GM12878 (cell line): ENCODE results near the gene FANCI. TPM values are rescaled to one million over a fixed set of nuclear protein-coding genes. Genes with fewer than 3 reads are reported as not detected.

Source experiments
- ATAC-seq: fragments of 200-7000 bp; cut with Tn5 transposase; 3 replicates; pipeline ENCODE4 v1.9.1; 2020; ENCODE audit warnings: mild to moderate bottlenecking, moderate library complexity
- BruUV-seq: library from RNA; stranded (reverse); fragments of 400-500 nt; replicated peaks from 2 replicates; lab custom pipeline; 2021; lab: Mats Ljungman, UMichigan
- CTCF ChIA-PET: fragments of 300-600 bp; sonication (Branson Sonifier 250); formaldehyde crosslinking; extraction: SDS; loops from one replicate; lab custom pipeline; 2021; ENCODE audit warnings: inconsistent platforms; lab: Yijun Ruan, JAX
- POLR2A ChIA-PET: fragments of 350-600 bp; formaldehyde crosslinking; extraction: SDS; loops from one replicate; lab custom pipeline; 2021; ENCODE audit warnings: inconsistent platforms; lab: Charles Lee
- RAD21 ChIA-PET: fragments of 300-600 bp; sonication (Branson Sonifier 250); formaldehyde crosslinking; loops from one replicate; lab custom pipeline; 2023; ENCODE audit warnings: antibody characterized with exemption; ENCODE audit not compliant: unreplicated experiment; lab: Charles Lee
- SMC1A ChIA-PET: fragments of 300-600 bp; sonication (Branson Sonifier 250); formaldehyde crosslinking; loops from one replicate; lab custom pipeline; 2023; ENCODE audit not compliant: unreplicated experiment, uncharacterized antibody; lab: Charles Lee
- DNase-seq: peaks from one replicate; pipeline ENCODE4 v3.0.0-alpha.2; 2011; ENCODE audit warnings: low read depth, low spot score
- FAIRE-seq: peaks from 3 replicates; lab custom pipeline; 2011; peaks lifted over from hg19 to GRCh38; lab: Jason Lieb, UNC
- H2AFZ ChIP-seq: 2 replicates; pipeline ENCODE4 v1.6.0; 2011; ENCODE audit warnings: low read depth, low read length, control low read depth; ENCODE audit not compliant: control insufficient read depth
- H3K27ac ChIP-seq: 2 replicates; pipeline ENCODE4 v1.5.1; 2011; ENCODE audit warnings: control low read depth; ENCODE audit not compliant: control insufficient read depth, insufficient read depth
- H3K27me3 ChIP-seq, 2 experiments: replicated peaks in 1 of 2; 2 replicates each; pipeline versions ENCODE4 v1.6.0 to v1.6.1; 2011; ENCODE audit warnings: low read length in 1 of 2; ENCODE audit not compliant: control insufficient read depth in 2 of 2, insufficient read depth in 2 of 2
- H3K36me3 ChIP-seq, 2 experiments: 2 replicates each; pipeline ENCODE4 v1.5.1; 2011; ENCODE audit warnings: low read length in 1 of 2; ENCODE audit not compliant: control insufficient read depth in 2 of 2, insufficient read depth in 2 of 2
- H3K4me1 ChIP-seq: 2 replicates; pipeline ENCODE4 v1.6.1; 2011; ENCODE audit warnings: mild to moderate bottlenecking, low read length, moderate library complexity, mixed read lengths; ENCODE audit not compliant: control insufficient read depth, insufficient read depth
- H3K4me2 ChIP-seq: 2 replicates; pipeline ENCODE4 v1.6.0; 2011; ENCODE audit warnings: control low read depth; ENCODE audit not compliant: control insufficient read depth, insufficient read depth
- H3K4me3 ChIP-seq: fragments of 200-600 bp; sonication (generic); 2 replicates; pipeline ENCODE4 v1.5.1; 2016
- H3K79me2 ChIP-seq: 2 replicates; pipeline ENCODE4 v1.6.0; 2011; ENCODE audit warnings: low read length; ENCODE audit not compliant: control insufficient read depth, insufficient read depth
- H3K9ac ChIP-seq: 2 replicates; pipeline ENCODE4 v1.8.0; 2011; ENCODE audit warnings: low read length, control low read depth, mixed read lengths; ENCODE audit not compliant: control insufficient read depth, insufficient read depth
- H3K9me3 ChIP-seq: replicated peaks from 3 replicates; pipeline ENCODE4 v1.5.1; 2011; ENCODE audit warnings: mild to moderate bottlenecking, low read length; ENCODE audit not compliant: control insufficient read depth, insufficient read depth
- H4K20me1 ChIP-seq: 2 replicates; pipeline ENCODE4 v1.6.0; 2011; ENCODE audit not compliant: control insufficient read depth, insufficient read depth
- ATF7 ChIP-seq: fragments of 450-650 bp; IDR thresholded peaks from 2 replicates; pipeline ENCODE4 v1.6.1; 2016; ENCODE audit warnings: low read depth, mild to moderate bottlenecking
- BHLHE40 ChIP-seq, 2 experiments: fragments of 450-650 bp in 1 of 2; IDR thresholded peaks; 2 replicates each; pipeline ENCODE4 v1.6.1; 2011 to 2017; ENCODE audit warnings: low read depth in 2 of 2, borderline replicate concordance in 1 of 2, improper control_type of control experiment in 1 of 2, low read length in 1 of 2, mild to moderate bottlenecking in 1 of 2
- MLLT1 ChIP-seq: fragments of 450-650 bp; IDR thresholded peaks from 2 replicates; pipeline ENCODE4 v1.6.1; 2016; ENCODE audit warnings: mild to moderate bottlenecking
- MXI1 ChIP-seq: fragments of 150-350 bp; IDR thresholded peaks from 2 replicates; pipeline ENCODE4 v1.6.1; 2011; ENCODE audit warnings: low read depth, mild to moderate bottlenecking, inconsistent platforms, low read length, improper control_type of control experiment
- NBN ChIP-seq: fragments of 450-650 bp; IDR thresholded peaks from 2 replicates; pipeline ENCODE4 v1.6.1; 2016
- PAX8 ChIP-seq: fragments of 450-650 bp; IDR thresholded peaks from 2 replicates; pipeline ENCODE4 v1.6.1; 2017; ENCODE audit warnings: mild to moderate bottlenecking, moderate library complexity
- POLR2AphosphoS2 ChIP-seq: IDR thresholded peaks from 2 replicates; pipeline ENCODE4 v1.6.1; 2011; ENCODE audit warnings: low read depth, mild to moderate bottlenecking, low read length, improper control_type of control experiment, moderate library complexity
- RAD51 ChIP-seq: fragments of 450-650 bp; IDR thresholded peaks from 2 replicates; pipeline ENCODE4 v1.6.1; 2016; ENCODE audit warnings: moderate library complexity, mild to moderate bottlenecking, inconsistent platforms
- RELA ChIP-seq: fragments of 450-650 bp; IDR thresholded peaks from 2 replicates; pipeline ENCODE4 v1.8.0; 2014; ENCODE audit warnings: borderline replicate concordance; ENCODE audit not compliant: partially characterized antibody
- SKIL ChIP-seq: fragments of 450-650 bp; IDR thresholded peaks from 2 replicates; pipeline ENCODE4 v1.6.1; 2017; ENCODE audit warnings: mild to moderate bottlenecking, low read depth, inconsistent platforms; ENCODE audit not compliant: poor library complexity, severe bottlenecking
- STAT1 ChIP-seq: fragments of 450-650 bp; conservative IDR thresholded peaks from 2 replicates; pipeline ENCODE4 v1.6.1; 2014; ENCODE audit warnings: antibody characterized with exemption, mild to moderate bottlenecking
- ZNF274 ChIP-seq: IDR thresholded peaks from one replicate; pipeline ENCODE4 v1.8.0; 2011; ENCODE audit not compliant: insufficient read length, insufficient read depth
- WGBS: methylation state at CpG from one replicate; pipeline ENCODE4 v1.1.6; 2016; ENCODE audit warnings: low lambda C conversion rate; ENCODE audit not compliant: insufficient replicate concordance, insufficient coverage; ENCODE audit errors: missing lambda C conversion rate; 5-methylcytosine and 5-hydroxymethylcytosine counted together
- in situ Hi-C: fragments of 300-500 bp; cut with MboI; formaldehyde crosslinking; loops from 9 replicates; pipeline ENCODE4 v1.14.3; 2018; ENCODE audit warnings: mixed read lengths
- intact Hi-C: fragments of 100-400 bp; cut with micrococcal nuclease; formaldehyde crosslinking; loops from one replicate; pipeline ENCODE4 v1.14.2; 2022; ENCODE audit not compliant: unreplicated experiment
- polyA plus RNA-seq, 11 experiments: library from polyadenylated mRNA; depleted of rRNA in 4 of 11; unstranded in 6 of 11; stranded (reverse) in 5 of 11; fragments of >200 nt; fragmentation: Nextera tagmentation in 4 of 11; fragmentation: Illumina TruSeq in 1 of 11; extraction: Ambion mirVana in 4 of 11; extraction: Trizol in 1 of 11; gene quantifications; 1 replicate in 1 of 11; 2 replicates in 10 of 11; pipeline versions ENCODE4 v1.2.1 to v1.2.3, GENCODE V29; 2011 to 2016; ENCODE audit warnings: inconsistent platforms in 2 of 11, missing spikeins in 2 of 11, low read depth in 1 of 11
- total RNA-seq, 4 experiments: library from RNA; depleted of rRNA in 3 of 4; stranded (reverse); fragments of >200 nt in 3 of 4; fragmentation: Illumina TruSeq in 1 of 4; extraction: Trizol in 1 of 4; gene quantifications; 2 replicates each; pipeline versions ENCODE4 v1.2.1 to v1.2.3, GENCODE V29; 2013 to 2021

The FANCI gene
- total and polyA plus RNA-seq, 10 of the 15 experiments (the other 5 are each of a cell fraction or from before 2014, with no cell fraction given) = 38.1 to 129 (median 82.4) TPM

- TF ChIP-seq SKIL (no peak), STAT1 (no peak), RELA (no peak), MLLT1 (no peak), POLR2AphosphoS2 (no peak), ZNF274 (no peak), MXI1 (no peak)
- TF ChIP-seq, all 136 proteins: peak for 0
Measured at GRCh38 chr15:89345248-89345647, 101.5 kb downstream of the FANCI start (continued).

GRCh38 chr15:89346516-89347231, 102.9 kb downstream of the FANCI start:
- SMC1A ChIA-PET = interaction anchor here (0.8 kb wide), 1 partner anchor 62 kb away, joined by 3 read pairs; no protein-coding TSS in a partner anchor
- WGBS = 41% methylated on average over 10 of the region's 10 CpGs
- CTCF ChIA-PET = interaction anchor here (5.4 kb wide), 1 partner anchor 11 kb away, joined by 33 read pairs; no protein-coding TSS in a partner anchor
- TF ChIP-seq PAX8 (no peak), BHLHE40 (IDR thresholded peaks at IDR 0.05; ENCODE audit: borderline replicate concordance in 1 of 2, low read depth in 2 of 2, low read length in 1 of 2) (no peak), NBN (no peak), RAD51 (no peak), ATF7 (no peak)
- H3K79me2 ChIP-seq = no peaks in the 10 kb centered on the region
- in situ Hi-C loops = no loop called here
- RAD21 ChIA-PET = interaction anchor here (0.7 to 2.0 kb wide), 2 partner anchors 12 to 140 kb away, joined by 3 to 6 read pairs; no protein-coding TSS in a partner anchor
- no peak; the same call in 2 of the 3 replicates for ATAC-seq
- POLR2A ChIA-PET = no interaction called here
- H3K4me3 ChIP-seq = no peak overlapping the region
- H2AFZ ChIP-seq = no peak overlapping the region
- no peak overlapping the region for H3K4me2 ChIP-seq
- H3K9me3 ChIP-seq = no peaks in the 10 kb centered on the region
- no peaks in the 10 kb centered on the region for H3K4me1 ChIP-seq
- no peak overlapping the region for H3K27ac ChIP-seq
- BruUV-seq = no TSS peak
- no peaks in the 10 kb centered on the region for H4K20me1 ChIP-seq
- FAIRE-seq = no peak
- H3K27me3 ChIP-seq = peaks cover 0 to 8% of the 10 kb centered on the region in 2 experiments
- H3K9ac ChIP-seq = no peak overlapping the region
- H3K36me3 ChIP-seq = no peaks in the 10 kb centered on the region
- intact Hi-C loops = no loop called here
- DNase-seq = no peak
